Measurements from ENCODE around the gene SYNDIG1.

SYNDIG1 gene

DNA sequence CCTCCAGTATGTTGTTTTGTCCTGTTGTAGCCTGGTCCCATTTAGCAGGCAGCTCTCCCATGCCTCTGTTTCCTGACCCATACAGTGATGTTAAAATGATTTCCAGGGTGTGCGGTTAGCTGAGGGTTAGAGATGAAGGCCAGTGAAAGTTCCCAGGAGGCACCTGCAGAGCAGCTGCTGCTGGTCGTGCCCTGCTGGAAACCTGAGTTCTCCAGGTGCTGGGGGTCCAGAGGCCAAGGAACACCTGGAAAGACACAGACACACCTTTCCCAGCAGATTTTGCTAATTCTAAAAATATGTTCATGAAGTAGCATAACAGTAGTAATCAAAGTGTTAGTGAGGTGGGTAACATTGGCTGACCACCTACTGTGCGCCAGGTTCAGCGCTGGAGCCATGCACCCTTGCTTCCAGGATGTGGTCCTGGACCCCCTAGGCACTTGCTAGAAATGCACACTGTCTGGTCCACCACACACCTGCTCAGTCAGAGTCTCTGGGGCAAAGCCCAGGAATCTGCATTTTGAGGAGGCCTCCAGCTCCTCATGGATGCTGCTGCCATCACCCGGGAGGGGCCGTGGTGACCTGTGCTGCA lies 118.7 kb downstream of the SYNDIG1 start:
- DNase-seq, result no peak

DNA sequence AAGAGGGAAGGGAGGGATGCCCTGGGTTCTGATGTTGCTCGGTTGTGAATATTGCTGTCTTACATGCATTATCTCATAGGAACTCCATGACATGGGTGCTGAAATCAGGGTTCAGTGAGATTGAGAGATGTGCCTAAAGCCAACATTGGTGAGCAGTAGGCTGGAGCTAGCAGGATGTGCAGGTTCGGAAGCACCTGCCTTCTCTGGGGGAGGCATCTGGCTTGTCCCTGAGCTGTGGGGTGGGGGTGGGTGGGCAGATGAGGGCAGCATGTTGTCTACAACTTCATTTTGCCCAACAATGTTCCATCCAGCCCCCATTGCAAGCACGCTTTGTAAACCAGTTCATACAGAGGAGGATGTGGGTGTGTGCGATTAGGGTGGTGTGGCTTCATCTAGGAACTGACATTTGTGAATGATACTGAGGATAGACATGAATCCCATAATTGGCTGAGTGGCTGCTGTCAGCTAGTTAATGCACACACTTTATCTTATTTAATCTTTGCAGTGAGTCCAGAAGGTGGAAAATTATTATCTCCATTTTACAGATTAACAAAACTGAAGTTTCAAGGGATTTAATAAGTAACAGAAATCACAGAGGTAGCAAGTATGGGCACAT lies 119.4 kb downstream of the SYNDIG1 start:
- DNase-seq, result no peak

DNA sequence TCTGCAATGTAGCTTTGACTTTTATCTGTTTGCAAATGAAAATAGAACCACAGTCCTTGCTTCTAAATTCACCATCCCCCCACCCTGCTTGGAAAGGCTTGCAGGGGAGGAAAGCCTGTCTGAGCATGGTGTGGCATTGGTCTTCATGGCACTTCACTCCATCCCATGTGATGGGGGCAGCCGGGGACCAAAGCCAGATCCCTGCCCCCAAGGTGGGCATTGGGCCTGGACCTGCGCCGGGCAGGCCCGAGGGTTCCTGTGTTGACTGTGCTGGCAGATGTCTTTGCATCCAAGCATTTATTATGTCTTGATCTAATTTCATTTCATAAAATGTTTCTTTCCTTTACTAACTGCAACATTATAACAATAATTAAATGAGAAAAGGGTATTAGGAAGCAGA lies 120.0 kb downstream of the SYNDIG1 start:
- DNase-seq, result no peak

DNA sequence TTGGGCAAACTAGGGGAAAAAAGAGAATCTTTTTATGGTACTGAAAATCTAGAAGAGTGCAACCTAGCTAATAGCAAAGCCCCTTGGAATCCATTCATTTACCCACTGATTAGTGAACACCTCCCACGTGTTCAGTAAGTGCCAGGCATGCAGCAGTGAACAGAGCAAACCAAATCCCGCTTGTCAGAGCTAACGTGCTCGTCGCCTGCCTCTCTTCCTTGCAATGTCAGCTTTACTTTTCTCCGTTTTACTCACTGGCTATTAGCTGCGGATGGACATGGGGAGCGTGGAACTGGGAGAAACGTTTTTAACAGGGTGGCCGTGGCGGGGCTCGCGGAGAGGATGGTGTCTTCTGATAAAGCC lies 120.4 kb downstream of the SYNDIG1 start:
- no peak for DNase-seq

GRCh38 chr20:24590178-24590982 lies 121.0 kb downstream of the SYNDIG1 start:
- no peak for DNase-seq

DNA sequence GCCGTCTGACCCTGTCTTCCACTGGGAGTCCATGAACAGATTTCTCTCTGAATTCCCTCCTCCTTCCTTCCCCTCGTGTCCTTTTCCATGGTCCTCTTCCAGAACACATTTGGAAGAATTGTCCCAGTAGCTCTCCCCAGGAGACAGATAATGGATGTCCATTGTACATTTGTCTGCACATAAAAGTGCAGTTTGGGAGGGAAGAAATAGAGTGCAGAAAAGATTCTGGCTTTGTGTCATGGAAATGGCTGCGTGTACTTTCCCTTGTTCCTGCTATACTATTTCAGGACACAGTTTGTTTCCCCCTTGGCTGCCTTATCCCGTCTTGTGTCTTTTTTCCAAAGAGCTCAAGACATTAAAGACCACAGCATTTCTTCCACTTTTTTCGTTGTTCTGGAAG lies 127.6 kb downstream of the SYNDIG1 start:
- no peak for DNase-seq

GRCh38 chr20:24598346-24598745 lies 128.9 kb downstream of the SYNDIG1 start:
- no peak for DNase-seq

- DNase-seq, result no peak
These were observed 129.6 kb downstream of the SYNDIG1 start for GRCh38 chr20:24598996-24599395.

GRCh38 chr20:24600012-24600411 lies 130.6 kb downstream of the SYNDIG1 start:
- no peak for DNase-seq

DNA sequence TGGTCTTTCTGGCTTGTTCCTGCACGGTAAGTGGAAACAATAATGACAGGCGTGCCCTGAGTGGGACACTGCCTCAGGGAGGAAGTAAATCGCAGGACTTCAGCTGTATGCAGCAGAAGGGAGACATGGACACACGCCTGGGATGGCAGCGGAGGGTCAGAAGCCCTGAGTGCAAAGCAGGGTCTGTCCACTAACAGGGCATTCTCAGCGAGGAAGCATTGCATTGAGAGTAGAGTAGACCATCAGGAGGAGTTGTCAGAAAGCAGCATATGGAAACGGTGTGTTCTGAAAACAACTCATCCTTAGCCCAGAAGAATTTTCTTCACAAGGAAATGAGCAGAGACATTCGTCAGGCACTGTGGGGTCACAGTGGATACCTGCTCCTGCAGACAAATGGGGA lies 134.0 kb downstream of the SYNDIG1 start:
- DNase-seq, result no peak

- DNase-seq, result no peak
These were observed 135.7 kb downstream of the SYNDIG1 start for GRCh38 chr20:24604966-24605665.

GRCh38 chr20:24605937-24606455 lies 136.6 kb downstream of the SYNDIG1 start:
- no peak for DNase-seq

- no peak for DNase-seq
These were observed 138.0 kb downstream of the SYNDIG1 start for GRCh38 chr20:24607402-24607801.

- DNase-seq, result no peak
These were observed 139.7 kb downstream of the SYNDIG1 start for GRCh38 chr20:24608926-24609667.

GRCh38 chr20:24609757-24610156 lies 140.3 kb downstream of the SYNDIG1 start:
- no peak for DNase-seq

DNA sequence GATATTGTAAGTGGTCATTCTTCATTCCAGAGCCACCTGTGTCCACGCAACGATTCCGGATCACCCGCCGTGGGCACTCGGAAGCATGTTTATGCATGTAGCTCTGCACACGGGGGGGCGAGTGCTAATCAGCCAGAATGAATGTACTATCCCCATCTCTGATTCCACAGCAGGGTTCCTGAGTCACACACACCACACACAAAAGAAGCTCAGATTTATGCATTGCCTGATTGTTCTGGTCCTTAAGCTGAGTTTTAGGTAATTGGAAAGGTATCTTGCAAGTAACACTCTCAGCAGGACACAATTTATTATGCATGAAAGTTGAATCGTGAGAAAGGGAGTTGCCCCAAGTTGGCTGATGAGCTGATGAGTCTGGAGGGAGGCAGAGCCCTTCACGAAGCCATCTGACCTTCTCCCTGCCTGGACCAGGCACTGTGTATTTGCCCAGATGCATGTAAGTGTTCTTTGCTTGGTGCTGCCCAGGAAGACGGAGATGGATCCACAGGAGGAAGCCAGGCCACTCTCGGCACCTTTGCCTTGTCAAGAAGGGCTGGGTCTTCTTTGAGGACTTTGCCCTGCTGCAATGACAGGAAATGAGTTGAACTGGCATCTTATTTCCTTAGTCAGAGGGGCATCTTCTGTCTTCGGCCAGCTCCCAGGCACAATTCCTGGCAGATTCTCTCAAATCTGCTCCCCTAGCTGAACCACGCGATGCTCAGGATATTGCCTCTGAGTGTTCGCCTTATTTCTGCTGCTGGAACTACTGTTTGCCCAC lies 141.1 kb downstream of the SYNDIG1 start:
- no peak for DNase-seq

GRCh38 chr20:24611360-24612140 lies 142.1 kb downstream of the SYNDIG1 start:
- DNase-seq, result no peak

DNA sequence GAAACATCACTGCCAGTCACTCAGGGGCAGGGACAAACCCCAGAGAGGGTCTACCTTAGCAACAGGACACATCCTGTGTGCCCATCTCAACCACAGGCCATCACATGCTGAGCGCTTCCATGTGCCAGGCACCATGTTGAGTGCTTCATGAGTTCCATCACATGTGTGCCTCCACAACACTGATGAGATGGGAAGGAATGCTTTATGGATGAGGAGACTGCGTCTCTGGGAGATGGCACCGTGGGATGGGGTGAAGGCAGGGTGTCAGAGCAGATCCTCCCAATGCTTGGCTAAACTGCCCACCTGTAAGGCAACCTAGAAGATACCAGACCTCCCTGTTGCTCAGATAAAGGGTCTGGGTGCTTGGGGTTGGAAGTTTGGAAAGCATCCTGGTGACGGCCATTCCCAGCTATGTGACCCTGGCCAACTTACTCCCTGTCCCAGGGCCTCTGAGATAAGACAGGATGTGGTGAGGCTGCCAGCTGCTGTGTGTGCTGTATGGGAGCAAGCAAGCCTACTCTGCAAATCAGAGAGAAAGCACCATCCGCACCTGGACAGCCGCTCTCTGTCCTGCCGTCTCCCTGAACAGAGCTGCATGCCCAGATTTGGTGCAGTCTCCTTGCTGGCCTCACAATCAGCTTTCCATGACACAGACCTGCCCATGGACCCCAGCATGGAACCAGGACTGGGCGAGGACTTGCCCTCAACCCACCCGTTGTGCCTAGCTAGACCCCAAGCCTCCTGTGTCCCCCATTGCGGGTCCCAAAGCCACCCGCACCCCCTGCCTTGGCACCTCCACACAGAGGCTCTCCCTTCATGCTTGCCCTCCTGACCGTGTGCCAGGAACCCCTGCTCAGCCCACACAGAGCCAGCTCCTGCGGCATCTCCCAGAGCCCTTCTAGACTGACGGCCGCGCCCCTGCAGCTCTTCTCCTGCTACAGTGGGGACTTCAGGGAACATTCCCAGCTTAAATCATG lies 143.7 kb downstream of the SYNDIG1 start:
- no peak for DNase-seq

- DNase-seq, result no peak
These were observed 144.9 kb downstream of the SYNDIG1 start for GRCh38 chr20:24614341-24614740.

DNA sequence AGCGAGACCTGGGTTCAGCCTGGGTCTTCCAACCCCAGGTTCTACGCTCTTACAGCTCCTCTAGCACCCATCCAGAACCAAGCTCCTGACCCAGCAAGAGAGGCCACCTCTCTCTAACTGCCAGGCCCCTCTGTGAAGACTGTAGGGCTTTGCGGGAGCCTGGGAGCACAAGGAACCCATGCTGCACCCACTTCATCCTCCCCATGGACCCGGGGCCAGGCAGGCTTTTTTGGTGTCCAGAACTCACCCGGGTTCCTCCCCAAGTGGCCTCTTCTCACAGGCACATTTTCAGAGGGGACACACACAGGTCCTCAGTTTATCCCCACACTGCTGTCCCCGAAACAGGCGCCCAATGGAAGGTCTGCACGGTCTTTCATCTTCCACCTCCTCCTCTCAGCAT lies 145.9 kb downstream of the SYNDIG1 start:
- no peak for DNase-seq

Data from central memory CD4-positive, alpha-beta T cell (primary cell).